H1 (cell line): ENCODE results near the gene TLE1. TPM values are rescaled to one million over a fixed set of nuclear protein-coding genes. Genes with fewer than 3 reads are reported as not detected.
"Not testable (repeated sequence)": the region's sequence is repeated elsewhere in the genome, so short reads cannot be mapped to it uniquely, and the experiment has no call there.

Source experiments
- CTCF ChIA-PET: fragments of 300-600 bp; sonication (Branson Sonifier 250); formaldehyde crosslinking; loops from one replicate; lab custom pipeline; 2021; ENCODE audit not compliant: partially characterized antibody; lab: Charles Lee
- POLR2A ChIA-PET: fragments of 300-600 bp; sonication (Branson Sonifier 250); formaldehyde crosslinking; loops from one replicate; lab custom pipeline; 2021; ENCODE audit warnings: inconsistent platforms; ENCODE audit not compliant: partially characterized antibody; lab: Charles Lee
- DNase-seq, 2 experiments: peaks; one replicate each; pipeline versions ENCODE4 v3.0.0 to v3.0.0-alpha.2; 2010 to 2022; ENCODE audit warnings: low spot score in 2 of 2, low read depth in 1 of 2, mixed read lengths in 1 of 2
- FAIRE-seq: peaks from 2 replicates; lab custom pipeline; 2011; peaks lifted over from hg19 to GRCh38; lab: Jason Lieb, UNC
- H2AFZ ChIP-seq: 2 replicates; pipeline ENCODE4 v1.8.1; 2012; ENCODE audit warnings: low read length, inconsistent platforms
- H2AK5ac ChIP-seq: 2 replicates; pipeline ENCODE4 v1.6.1; 2013; ENCODE audit warnings: low read depth, low read length
- H2BK120ac ChIP-seq: replicated peaks from 2 replicates; pipeline ENCODE3; 2013; ENCODE audit warnings: low read depth, low read length, inconsistent platforms
- H2BK12ac ChIP-seq: 2 replicates; pipeline ENCODE4 v1.6.1; 2013; ENCODE audit warnings: low read depth, low read length
- H2BK15ac ChIP-seq: 2 replicates; pipeline ENCODE4 v1.6.1; 2013; ENCODE audit warnings: low read length
- H2BK20ac ChIP-seq: 2 replicates; pipeline ENCODE4 v1.6.1; 2013; ENCODE audit warnings: low read length
- H2BK5ac ChIP-seq: 2 replicates; pipeline ENCODE4 v1.6.1; 2013; ENCODE audit warnings: low read depth, low read length
- H3K14ac ChIP-seq: 2 replicates; pipeline ENCODE4 v1.6.1; 2013; ENCODE audit warnings: inconsistent platforms; ENCODE audit not compliant: insufficient read length
- H3K18ac ChIP-seq: 2 replicates; pipeline ENCODE4 v1.6.1; 2013; ENCODE audit warnings: low read length; ENCODE audit errors: extremely low read depth
- H3K23ac ChIP-seq: 2 replicates; pipeline ENCODE4 v1.6.1; 2013; ENCODE audit warnings: inconsistent platforms; ENCODE audit not compliant: insufficient read length
- H3K23me2 ChIP-seq: 2 replicates; pipeline ENCODE4 v1.6.1; 2013; ENCODE audit warnings: low read depth, low read length
- H3K27ac ChIP-seq: 2 replicates; pipeline ENCODE4 v1.6.1; 2011; ENCODE audit warnings: low read depth, low read length, inconsistent platforms
- H3K27me3 ChIP-seq, 4 experiments: replicated peaks in 1 of 4; 1 replicate in 1 of 4; 2 replicates in 3 of 4; pipeline versions ENCODE4 v1.6.1 to v1.8.1; 2011 to 2013; ENCODE audit warnings: low read length in 3 of 4, mild to moderate bottlenecking in 3 of 4, inconsistent platforms in 2 of 4, mixed read lengths in 2 of 4, moderate library complexity in 1 of 4; ENCODE audit not compliant: control insufficient read depth in 3 of 4, insufficient read depth in 3 of 4; ENCODE audit errors: extremely low read depth in 1 of 4
- H3K36me3 ChIP-seq, 4 experiments: 2 replicates each; pipeline versions ENCODE4 v1.6.1 to v1.8.1; 2011 to 2013; ENCODE audit warnings: mild to moderate bottlenecking in 4 of 4, low read length in 3 of 4, moderate library complexity in 2 of 4, control low read depth in 1 of 4, inconsistent platforms in 1 of 4; ENCODE audit not compliant: insufficient read depth in 4 of 4, control insufficient read depth in 2 of 4
- H3K4ac ChIP-seq: replicated peaks from 2 replicates; pipeline ENCODE3; 2013; ENCODE audit warnings: low read length, low read depth, mixed read lengths, inconsistent platforms; ENCODE audit not compliant: insufficient read length
- H3K4me1 ChIP-seq, 4 experiments: replicated peaks in 1 of 4; 1 replicate in 1 of 4; 2 replicates in 3 of 4; pipeline versions ENCODE4 v1.6.1 to v1.8.1; 2011 to 2013; ENCODE audit warnings: low read length in 3 of 4, inconsistent platforms in 2 of 4, mixed read lengths in 1 of 4; ENCODE audit not compliant: insufficient read depth in 4 of 4, control insufficient read depth in 3 of 4
- H3K4me2 ChIP-seq, 2 experiments: 2 replicates each; pipeline versions ENCODE4 v1.6.1 to v1.8.1; 2011 to 2013; ENCODE audit warnings: low read depth in 2 of 2, low read length in 2 of 2, control low read depth in 1 of 2, inconsistent platforms in 1 of 2, mild to moderate bottlenecking in 1 of 2; ENCODE audit not compliant: insufficient read depth in 1 of 2
- H3K4me3 ChIP-seq, 4 experiments: fragments of 200-600, 300-600 bp in 1 of 4; sonication (generic), shearing (Covaris generic), sonication (Bioruptor Twin) in 1 of 4; 2 replicates each; pipeline versions ENCODE4 v1.5.1 to v1.8.1; 2011 to 2016; ENCODE audit warnings: low read length in 4 of 4, low read depth in 3 of 4, control low read depth in 2 of 4, inconsistent platforms in 2 of 4, mild to moderate bottlenecking in 2 of 4, mixed read lengths in 1 of 4, moderate library complexity in 1 of 4; ENCODE audit not compliant: insufficient read depth in 2 of 4; ENCODE audit errors: extremely low read depth in 1 of 4
- H3K56ac ChIP-seq: replicated peaks from 2 replicates; pipeline ENCODE3; 2013; ENCODE audit warnings: low read depth, mild to moderate bottlenecking, mixed read lengths, low read length, inconsistent platforms; ENCODE audit not compliant: insufficient read length
- H3K79me1 ChIP-seq: 2 replicates; pipeline ENCODE4 v1.6.1; 2013; ENCODE audit warnings: low read depth, low read length, control low read depth
- H3K79me2 ChIP-seq, 2 experiments: 2 replicates each; pipeline versions ENCODE4 v1.6.1 to v1.8.1; 2012 to 2013; ENCODE audit warnings: low read length in 2 of 2, mild to moderate bottlenecking in 2 of 2, inconsistent platforms in 1 of 2; ENCODE audit not compliant: insufficient read depth in 2 of 2, control insufficient read depth in 1 of 2
- H3K9ac ChIP-seq, 4 experiments: replicated peaks in 1 of 4; 1 replicate in 1 of 4; 2 replicates in 3 of 4; pipeline versions ENCODE4 v1.6.1 to v1.8.1; 2011 to 2013; ENCODE audit warnings: low read depth in 3 of 4, low read length in 3 of 4, control low read depth in 2 of 4, mild to moderate bottlenecking in 2 of 4, moderate library complexity in 2 of 4, inconsistent platforms in 1 of 4; ENCODE audit errors: extremely low read depth in 1 of 4
- H3K9me3 ChIP-seq, 2 experiments: 2 replicates each; pipeline versions ENCODE4 v1.6.1 to v1.8.1; 2012 to 2013; ENCODE audit warnings: mild to moderate bottlenecking in 2 of 2, moderate library complexity in 2 of 2, control low read depth in 1 of 2, inconsistent platforms in 1 of 2, low read depth in 1 of 2, low read length in 1 of 2, mixed read lengths in 1 of 2; ENCODE audit not compliant: insufficient read depth in 2 of 2
- H4K20me1 ChIP-seq, 2 experiments: replicated peaks in 1 of 2; 2 replicates each; pipeline versions ENCODE3 to v1.8.1; 2011 to 2013; ENCODE audit warnings: inconsistent platforms in 2 of 2, low read length in 2 of 2, mild to moderate bottlenecking in 1 of 2; ENCODE audit not compliant: insufficient read depth in 2 of 2, control insufficient read depth in 1 of 2
- H4K5ac ChIP-seq: 2 replicates; pipeline ENCODE4 v1.6.1; 2013; ENCODE audit warnings: low read length, low read depth, mixed read lengths, inconsistent platforms; ENCODE audit not compliant: insufficient read length
- H4K8ac ChIP-seq: 2 replicates; pipeline ENCODE4 v1.8.0; 2013; ENCODE audit warnings: mild to moderate bottlenecking, moderate library complexity, low read length, inconsistent platforms; ENCODE audit not compliant: insufficient read depth; ENCODE audit errors: extremely low read depth
- H4K91ac ChIP-seq: replicated peaks from 2 replicates; pipeline ENCODE3; 2013; ENCODE audit warnings: low read length, mixed read lengths, inconsistent platforms; ENCODE audit not compliant: insufficient read length
- ASH2L ChIP-seq: fragments of 200-600, 300-600 bp; sonication (generic); IDR thresholded peaks from one replicate; pipeline ENCODE4 v1.7.1; 2017; ENCODE audit warnings: low read length
- KDM4A ChIP-seq: IDR thresholded peaks from one replicate; pipeline ENCODE4 v1.7.1; 2012; ENCODE audit warnings: low read depth, mild to moderate bottlenecking, moderate library complexity, low read length, inconsistent platforms; ENCODE audit not compliant: severe bottlenecking
- WGBS, 2 experiments: shearing (Covaris generic) in 1 of 2; methylation state at CpG; one replicate each; pipeline versions ENCODE4 v1.1.6 to v1.1.7; 2013 to 2015; ENCODE audit warnings: low lambda C conversion rate in 2 of 2, mixed read lengths in 2 of 2, inconsistent platforms in 1 of 2, low coverage in 1 of 2, missing lambda C conversion rate in 1 of 2; ENCODE audit not compliant: insufficient replicate concordance in 2 of 2, insufficient coverage in 1 of 2, insufficient read length in 1 of 2; ENCODE audit errors: extremely low coverage in 1 of 2, missing lambda C conversion rate in 1 of 2; 5-methylcytosine and 5-hydroxymethylcytosine counted together
- polyA plus RNA-seq, 7 experiments: library from polyadenylated mRNA; depleted of rRNA in 3 of 7; stranded (reverse) in 5 of 7; unstranded in 2 of 7; fragments of >200 nt in 5 of 7; fragments of 200-250 nt in 2 of 7; gene quantifications; 1 replicate in 5 of 7; 2 replicates in 1 of 7; 4 replicates in 1 of 7; pipeline versions ENCODE4 v1.2.1 to v1.2.3, GENCODE V29; 2011 to 2013; ENCODE audit warnings: missing spikeins in 2 of 7, mixed read lengths in 2 of 7
- total RNA-seq: library from RNA; stranded (reverse); fragmentation: NEBNext Ultra II Directional; extraction: Animal tissue kit (Norgen Biotek cat#: 25700); gene quantifications from 2 replicates; pipeline ENCODE4 v1.2.1, GENCODE V29; 2021

TLE1 gene
- total and polyA plus RNA-seq, 2 of the 8 experiments (the other 6 are each of a cell fraction or from before 2014, with no cell fraction given) = 81.8 to 91.6 TPM

GRCh38 chr9:81689093-81689342 lies 329 bp downstream of the TLE1 start:
- not testable (repeated sequence) for H3K4ac ChIP-seq, H3K14ac ChIP-seq, H3K23ac ChIP-seq, H2BK120ac ChIP-seq, DNase-seq, H4K91ac ChIP-seq, H2BK20ac ChIP-seq, H3K9me3 ChIP-seq, H2AK5ac ChIP-seq, H3K79me1 ChIP-seq, H2BK12ac ChIP-seq, H3K23me2 ChIP-seq, H2BK15ac ChIP-seq, H3K27me3 ChIP-seq, FAIRE-seq, H2AFZ ChIP-seq
- Histone ChIP-seq H3K9ac (peak overlapping the region; percentile 70 to 92 (median 80); a peak in 6 of 7 replicates), H3K36me3 (peaks cover 2 to 17% (median 6%) of the 10 kb centered on the region in 4 experiments; a peak in 6 of 8 replicates), H3K4me1 (peaks cover 3 to 19% (median 9%) of the 10 kb centered on the region in 4 experiments; a peak in 5 of 7 replicates), H3K18ac (peak overlapping the region; percentile 78), H3K27ac (peak overlapping the region; percentile 80), H3K4me2 (peak overlapping the region; percentile 64 to 71; a peak in 2 of 4 replicates), H2BK5ac (peak overlapping the region; percentile 53; the same call in 1 of the 2 replicates), H3K79me2 (peaks cover 30 to 50% of the 10 kb centered on the region in 2 experiments), H3K4me3 (peak overlapping the region; percentile 72 to 90 (median 86)), H3K56ac (peak overlapping the region; percentile 36), H4K20me1 (peaks cover 14 to 26% of the 10 kb centered on the region in 2 experiments), H4K5ac (peak overlapping the region; percentile 40), H4K8ac (peak overlapping the region; percentile 89; the same call in 1 of the 2 replicates)
- CTCF ChIA-PET = interaction anchor here (1.0 kb wide), 1 partner anchor 159 kb away, joined by 3 read pairs; no protein-coding TSS in a partner anchor
- TF ChIP-seq KDM4A (peak; percentile 50), ASH2L (peak; percentile 58)
- POLR2A ChIA-PET = interaction anchor here (0.6 to 10.8 kb wide), 10 partner anchors 12 to 93 kb away, joined by 3 to 97 read pairs (median 4); no protein-coding TSS in a partner anchor
- WGBS, 2 experiments = 4% methylated on average over 5 of the region's 21 CpGs; no CpG with 5 or more reads in 1 of the 2 experiments
